UCSD-AML1 (cell line): ENCODE results near the gene ZNF609.
A peak's percentile ranks its signal among the peaks of the same experiment; 100 is the strongest.
"Not testable (repeated sequence)": the region's sequence is repeated elsewhere in the genome, so short reads cannot be mapped to it uniquely, and the experiment has no call there.

Experiments
- DNase-seq: peaks from one replicate; lab custom pipeline; 2025; ENCODE audit not compliant: unreplicated experiment; lab: John Stamatoyannopoulos, UW

ZNF609 gene

GRCh38 chr15:64618540-64618939 lies 158.2 kb downstream of the ZNF609 start:
- no peak for DNase-seq

GRCh38 chr15:64619880-64620839 lies 159.8 kb downstream of the ZNF609 start:
- no peak for DNase-seq

GRCh38 chr15:64621056-64621455 lies 160.7 kb downstream of the ZNF609 start:
- DNase-seq, result no peak

- DNase-seq, result peak; percentile 50
Measured at GRCh38 chr15:64622410-64623260, 162.3 kb downstream of the ZNF609 start.

- DNase-seq, result no peak
Measured at GRCh38 chr15:64623347-64623996, 163.1 kb downstream of the ZNF609 start.

- no peak for DNase-seq
Measured at GRCh38 chr15:64624242-64624641, 163.9 kb downstream of the ZNF609 start.

- no peak for DNase-seq
Measured at GRCh38 chr15:64629063-64629462, 168.7 kb downstream of the ZNF609 start.

- DNase-seq, result no peak
Measured at GRCh38 chr15:64630396-64631107, 170.2 kb downstream of the ZNF609 start.

GRCh38 chr15:64632639-64633038 lies 172.3 kb downstream of the ZNF609 start:
- DNase-seq, result not testable (repeated sequence)

GRCh38 chr15:64633332-64633731 lies 173.0 kb downstream of the ZNF609 start:
- no peak for DNase-seq

GRCh38 chr15:64634027-64634426 lies 173.6 kb downstream of the ZNF609 start:
- DNase-seq, result peak; percentile 34

- DNase-seq, result no peak
Measured at GRCh38 chr15:64634576-64635498, 174.5 kb downstream of the ZNF609 start.

- DNase-seq, result no peak
Measured at GRCh38 chr15:64635499-64636495, 175.4 kb downstream of the ZNF609 start.

GRCh38 chr15:64636556-64636955 lies 176.2 kb downstream of the ZNF609 start:
- no peak for DNase-seq

GRCh38 chr15:64637412-64637811 lies 177.0 kb downstream of the ZNF609 start:
- no peak for DNase-seq

- DNase-seq, result not testable (repeated sequence)
Measured at GRCh38 chr15:64639744-64640143, 179.4 kb downstream of the ZNF609 start.

GRCh38 chr15:64640146-64640871 lies 179.9 kb downstream of the ZNF609 start:
- DNase-seq, result no peak

- DNase-seq, result no peak
Measured at GRCh38 chr15:64642875-64643274, 182.5 kb downstream of the ZNF609 start.
